Bronchial epithelial cell (primary cell): ENCODE measurements around the gene PDZD4. TPM values are rescaled to one million over a fixed set of nuclear protein-coding genes. Genes with fewer than 3 reads are reported as not detected.

Experiments used
- DNase-seq: peaks from one replicate; pipeline ENCODE4 v3.0.0-alpha.2; 2010; ENCODE audit warnings: low read depth
- FAIRE-seq: peaks from 2 replicates; lab custom pipeline; 2011; peaks lifted over from hg19 to GRCh38; lab: Jason Lieb, UNC
- H3K27me3 ChIP-seq: 2 replicates; pipeline ENCODE4 v1.5.1; 2011; ENCODE audit warnings: low read length; ENCODE audit not compliant: control insufficient read depth, insufficient read depth
- H3K36me3 ChIP-seq: 2 replicates; pipeline ENCODE4 v1.5.1; 2011; ENCODE audit warnings: low read length; ENCODE audit not compliant: control insufficient read depth, insufficient read depth
- H3K4me3 ChIP-seq: 2 replicates; pipeline ENCODE4 v1.5.1; 2011; ENCODE audit warnings: mild to moderate bottlenecking, low read depth, low read length, control low read depth
- CTCF ChIP-seq: IDR thresholded peaks from 2 replicates; pipeline ENCODE4 v1.5.1; 2011; ENCODE audit warnings: mild to moderate bottlenecking, moderate library complexity, low read length, control low read depth, inconsistent platforms; ENCODE audit not compliant: insufficient read depth, severe bottlenecking
- total RNA-seq: library from RNA; depleted of rRNA; stranded (reverse); fragments of >200 nt; gene quantifications from 2 replicates; pipeline ENCODE4 v1.2.1, GENCODE V29; 2014

PDZD4 gene
- total RNA-seq, 1 donor from 2014 or later, result under 0.01 TPM

- DNase-seq (no peak), FAIRE-seq (no peak)
- no peak for TF ChIP-seq CTCF
- Histone ChIP-seq H3K36me3 (peaks cover 8% of the 10 kb centered on the region), H3K4me3 (no peak overlapping the region), H3K27me3 (no peaks in the 10 kb centered on the region)
These were observed 54.8 kb downstream of the PDZD4 start for GRCh38 chrX:153775293-153776119.

GRCh38 chrX:153774576-153775292 is 55.6 kb downstream of the PDZD4 start:
- no peak for TF ChIP-seq CTCF
- FAIRE-seq (no peak), DNase-seq (no peak)
- no peak overlapping the region for H3K4me3 ChIP-seq
- H3K36me3 ChIP-seq, result peaks cover 8% of the 10 kb centered on the region
- H3K27me3 ChIP-seq, result no peaks in the 10 kb centered on the region

- peaks cover 11% of the 10 kb centered on the region for H3K36me3 ChIP-seq
- no peaks in the 10 kb centered on the region for H3K27me3 ChIP-seq
- DNase-seq (no peak), FAIRE-seq (no peak)
- no peak for TF ChIP-seq CTCF
- no peak overlapping the region for H3K4me3 ChIP-seq
These were observed 56.4 kb downstream of the PDZD4 start for GRCh38 chrX:153773741-153774575.

GRCh38 chrX:153773218-153773611 is 57.1 kb downstream of the PDZD4 start:
- no peaks in the 10 kb centered on the region for H3K27me3 ChIP-seq
- TF ChIP-seq CTCF, result no peak
- no peak overlapping the region for H3K4me3 ChIP-seq
- FAIRE-seq (no peak), DNase-seq (no peak)
- peaks cover 12% of the 10 kb centered on the region for H3K36me3 ChIP-seq

- no peak for TF ChIP-seq CTCF
- no peak for DNase-seq
- no peak for FAIRE-seq
- H3K36me3 ChIP-seq, result peaks cover 12% of the 10 kb centered on the region
- H3K4me3 ChIP-seq, result no peak overlapping the region
- no peaks in the 10 kb centered on the region for H3K27me3 ChIP-seq
These were observed 57.8 kb downstream of the PDZD4 start for GRCh38 chrX:153772316-153773217.
